ENCODE measurements around the gene UBE2H.

The UBE2H gene

GRCh38 chr7:129952086-129952652 lies 591 bp downstream of the UBE2H start (continued):
- TF ChIP-seq ZNF623 (tag by site-specific recombination; IDR thresholded peaks at IDR 0.05) (peak; percentile 54), ZNF561 (tag by site-specific recombination; IDR thresholded peaks at IDR 0.05; ENCODE audit: borderline replicate concordance) (no peak), ZNF610 (tag by site-specific recombination; IDR thresholded peaks at IDR 0.05; ENCODE audit: borderline replicate concordance) (no peak), ZNF239 (tag by site-specific recombination; IDR thresholded peaks at IDR 0.05) (no peak), ZSCAN4 (tag by site-specific recombination; IDR thresholded peaks at IDR 0.05) (no peak)

DNA sequence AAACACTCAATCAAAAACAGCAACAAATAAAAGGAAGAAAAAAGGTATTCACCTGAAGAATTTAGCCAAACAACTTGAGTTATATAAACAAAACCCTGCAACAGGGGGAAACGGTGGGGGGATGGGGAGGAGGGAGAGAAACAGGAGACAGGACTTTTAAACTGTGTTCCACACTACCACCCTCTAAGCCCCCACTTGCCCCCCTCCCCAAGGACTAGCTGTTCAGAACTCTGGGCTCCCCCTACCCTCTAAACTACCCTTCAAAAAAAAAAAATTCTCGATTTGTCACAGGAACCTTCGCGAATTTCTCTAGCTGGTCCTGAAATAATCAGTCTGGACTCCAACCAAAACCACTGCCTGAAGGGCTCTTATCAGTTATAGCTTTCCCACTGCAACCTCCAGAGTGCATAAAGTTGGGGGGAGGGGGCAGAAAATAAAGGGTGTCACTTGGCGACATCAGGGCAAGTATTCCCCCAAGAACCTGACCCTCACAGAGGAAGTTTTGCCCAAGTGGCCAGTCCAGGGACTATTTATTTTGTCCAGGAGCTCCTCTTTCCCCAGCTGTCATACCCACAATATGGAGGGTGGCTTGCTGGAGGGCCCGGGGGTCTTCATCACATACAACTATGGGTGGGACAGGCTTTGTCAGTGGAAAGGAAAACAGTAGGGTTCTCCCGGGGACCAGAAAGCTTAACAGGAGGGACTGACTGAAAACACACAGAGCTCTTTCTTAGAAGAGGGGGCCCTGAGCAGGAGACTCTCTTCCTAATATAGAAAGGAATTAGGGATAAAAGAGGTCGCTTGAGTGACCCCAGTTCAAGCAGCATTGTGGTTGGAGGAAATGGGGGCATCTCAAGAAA lies 1.3 kb downstream of the UBE2H start:
- POLR2A ChIA-PET = interaction anchor here (0.6 to 1.6 kb wide), 10 partner anchors 9 to 517 kb away, joined by 3 to 8 read pairs (median 4); partner anchors contain the start of gene STRIP2
- TF ChIP-seq MYNN (tag by site-specific recombination; IDR thresholded peaks at IDR 0.05; ENCODE audit: borderline replicate concordance) (peak; percentile 84; the same call in 1 of the 2 replicates), EGR2 (tag by site-specific recombination; IDR thresholded peaks at IDR 0.05; ENCODE audit: low read depth) (no peak), ELK4 (IDR thresholded peaks at IDR 0.05; ENCODE audit: borderline replicate concordance, low read depth, low read length) (no peak), ZNF416 (tag by site-specific recombination; IDR thresholded peaks at IDR 0.05) (no peak), ZBTB17 (tag by site-specific recombination; IDR thresholded peaks at IDR 0.05) (no peak), PATZ1 (tag by site-specific recombination; IDR thresholded peaks at IDR 0.05) (peak; percentile 58; the same call in 1 of the 2 replicates), ZNF501 (tag by site-specific recombination; IDR thresholded peaks at IDR 0.05) (0 out of 2 replicates have a peak, but pooled peaks have one; percentile 35), ZNF571 (tag by site-specific recombination; IDR thresholded peaks at IDR 0.05) (no peak), SCRT1 (tag by site-specific recombination; IDR thresholded peaks at IDR 0.05; ENCODE audit: borderline replicate concordance) (peak; percentile 91), ZNF629 (tag by site-specific recombination; IDR thresholded peaks at IDR 0.05) (peak; percentile 14; the same call in 1 of the 2 replicates), ZXDB (tag by site-specific recombination; IDR thresholded peaks at IDR 0.05) (peak; percentile 52; the same call in 1 of the 2 replicates), IKZF3 (tag by site-specific recombination; IDR thresholded peaks at IDR 0.05) (0 out of 2 replicates have a peak, but pooled peaks have one; percentile 39), TRIM28 (IDR thresholded peaks at IDR 0.05; ENCODE audit: borderline replicate concordance, low read length) (no peak), ZNF48 (tag by site-specific recombination; IDR thresholded peaks at IDR 0.05) (no peak), GLIS2 (tag by site-specific recombination; IDR thresholded peaks at IDR 0.05) (peak; percentile 28; the same call in 1 of the 2 replicates), ZNF561 (tag by site-specific recombination; IDR thresholded peaks at IDR 0.05; ENCODE audit: borderline replicate concordance) (0 out of 2 replicates have a peak, but pooled peaks have one; percentile 19), ZNF292 (tag by site-specific recombination; IDR thresholded peaks at IDR 0.05; ENCODE audit: borderline replicate concordance, low read depth) (no peak), ZNF2 (tag by site-specific recombination; IDR thresholded peaks at IDR 0.05) (0 out of 2 replicates have a peak, but pooled peaks have one; percentile 49)
- TF ChIP-seq, protein P1, sequence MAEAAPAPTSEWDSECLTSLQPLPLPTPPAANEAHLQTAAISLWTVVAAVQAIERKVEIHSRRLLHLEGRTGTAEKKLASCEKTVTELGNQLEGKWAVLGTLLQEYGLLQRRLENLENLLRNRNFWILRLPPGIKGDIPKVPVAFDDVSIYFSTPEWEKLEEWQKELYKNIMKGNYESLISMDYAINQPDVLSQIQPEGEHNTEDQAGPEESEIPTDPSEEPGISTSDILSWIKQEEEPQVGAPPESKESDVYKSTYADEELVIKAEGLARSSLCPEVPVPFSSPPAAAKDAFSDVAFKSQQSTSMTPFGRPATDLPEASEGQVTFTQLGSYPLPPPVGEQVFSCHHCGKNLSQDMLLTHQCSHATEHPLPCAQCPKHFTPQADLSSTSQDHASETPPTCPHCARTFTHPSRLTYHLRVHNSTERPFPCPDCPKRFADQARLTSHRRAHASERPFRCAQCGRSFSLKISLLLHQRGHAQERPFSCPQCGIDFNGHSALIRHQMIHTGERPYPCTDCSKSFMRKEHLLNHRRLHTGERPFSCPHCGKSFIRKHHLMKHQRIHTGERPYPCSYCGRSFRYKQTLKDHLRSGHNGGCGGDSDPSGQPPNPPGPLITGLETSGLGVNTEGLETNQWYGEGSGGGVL (tag by site-specific recombination; IDR thresholded peaks at IDR 0.05) = peak; percentile 88
- TF ChIP-seq, protein P2, sequence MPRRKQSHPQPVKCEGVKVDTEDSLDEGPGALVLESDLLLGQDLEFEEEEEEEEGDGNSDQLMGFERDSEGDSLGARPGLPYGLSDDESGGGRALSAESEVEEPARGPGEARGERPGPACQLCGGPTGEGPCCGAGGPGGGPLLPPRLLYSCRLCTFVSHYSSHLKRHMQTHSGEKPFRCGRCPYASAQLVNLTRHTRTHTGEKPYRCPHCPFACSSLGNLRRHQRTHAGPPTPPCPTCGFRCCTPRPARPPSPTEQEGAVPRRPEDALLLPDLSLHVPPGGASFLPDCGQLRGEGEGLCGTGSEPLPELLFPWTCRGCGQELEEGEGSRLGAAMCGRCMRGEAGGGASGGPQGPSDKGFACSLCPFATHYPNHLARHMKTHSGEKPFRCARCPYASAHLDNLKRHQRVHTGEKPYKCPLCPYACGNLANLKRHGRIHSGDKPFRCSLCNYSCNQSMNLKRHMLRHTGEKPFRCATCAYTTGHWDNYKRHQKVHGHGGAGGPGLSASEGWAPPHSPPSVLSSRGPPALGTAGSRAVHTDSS (tag by site-specific recombination; IDR thresholded peaks at IDR 0.05) = 0 out of 2 replicates have a peak, but pooled peaks have one; percentile 18
- TF ChIP-seq, protein P3, sequence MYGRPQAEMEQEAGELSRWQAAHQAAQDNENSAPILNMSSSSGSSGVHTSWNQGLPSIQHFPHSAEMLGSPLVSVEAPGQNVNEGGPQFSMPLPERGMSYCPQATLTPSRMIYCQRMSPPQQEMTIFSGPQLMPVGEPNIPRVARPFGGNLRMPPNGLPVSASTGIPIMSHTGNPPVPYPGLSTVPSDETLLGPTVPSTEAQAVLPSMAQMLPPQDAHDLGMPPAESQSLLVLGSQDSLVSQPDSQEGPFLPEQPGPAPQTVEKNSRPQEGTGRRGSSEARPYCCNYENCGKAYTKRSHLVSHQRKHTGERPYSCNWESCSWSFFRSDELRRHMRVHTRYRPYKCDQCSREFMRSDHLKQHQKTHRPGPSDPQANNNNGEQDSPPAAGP (tag by site-specific recombination; IDR thresholded peaks at IDR 0.05) = no peak

More for the DNA sequence above, 1.3 kb downstream of the UBE2H start:
- Histone ChIP-seq H3K9me3 (ENCODE audit: control insufficient read depth, insufficient read depth, low read depth, low read length) (no peaks in the 10 kb centered on the region), H3K27ac (ENCODE audit: extremely low read depth, low read depth, low read length) (peak overlapping the region; percentile 78; the same call in 1 of the 2 replicates), H3K4me3 (ENCODE audit: low read depth, low read length) (peak overlapping the region; percentile 78), H3K4me1 (ENCODE audit: control insufficient read depth, insufficient read depth, low read length) (peaks cover 3% of the 10 kb centered on the region; the same call in 1 of the 2 replicates), H3K36me3 (ENCODE audit: control insufficient read depth in 2 of 2, insufficient read depth in 1 of 2, low read length in 2 of 2) (no peaks in the 10 kb centered on the region)
- CTCF ChIA-PET = interaction anchor here (0.6 to 3.7 kb wide), 9 partner anchors 45 to 471 kb away, joined by 3 to 27 read pairs (median 4); no protein-coding TSS in a partner anchor

Data from HEK293 (cell line).